ENCODE measurements around the gene MBLAC2. TPM values are rescaled to one million over a fixed set of nuclear protein-coding genes. Genes with fewer than 3 reads are reported as not detected.

MBLAC2 gene
- total RNA-seq, 1 experiment from 2014 or later: 5.7 TPM

- TF ChIP-seq YY1 (IDR thresholded peaks at IDR 0.05; ENCODE audit: extremely low read depth, insufficient replicate concordance, low read depth, low read length) (peak; percentile 92), MAX (IDR thresholded peaks at IDR 0.05) (peak; percentile 89), EGR1 (IDR thresholded peaks at IDR 0.05; ENCODE audit: low read depth) (peak; percentile 25; the same call in 1 of the 2 replicates), CEBPB (IDR thresholded peaks at IDR 0.05; ENCODE audit: low read depth) (no peak)
These were observed 65.0 kb downstream of the MBLAC2 start, which contains the start of gene CETN3 (continued) for GRCh38 chr5:90409318-90410177.

DNA sequence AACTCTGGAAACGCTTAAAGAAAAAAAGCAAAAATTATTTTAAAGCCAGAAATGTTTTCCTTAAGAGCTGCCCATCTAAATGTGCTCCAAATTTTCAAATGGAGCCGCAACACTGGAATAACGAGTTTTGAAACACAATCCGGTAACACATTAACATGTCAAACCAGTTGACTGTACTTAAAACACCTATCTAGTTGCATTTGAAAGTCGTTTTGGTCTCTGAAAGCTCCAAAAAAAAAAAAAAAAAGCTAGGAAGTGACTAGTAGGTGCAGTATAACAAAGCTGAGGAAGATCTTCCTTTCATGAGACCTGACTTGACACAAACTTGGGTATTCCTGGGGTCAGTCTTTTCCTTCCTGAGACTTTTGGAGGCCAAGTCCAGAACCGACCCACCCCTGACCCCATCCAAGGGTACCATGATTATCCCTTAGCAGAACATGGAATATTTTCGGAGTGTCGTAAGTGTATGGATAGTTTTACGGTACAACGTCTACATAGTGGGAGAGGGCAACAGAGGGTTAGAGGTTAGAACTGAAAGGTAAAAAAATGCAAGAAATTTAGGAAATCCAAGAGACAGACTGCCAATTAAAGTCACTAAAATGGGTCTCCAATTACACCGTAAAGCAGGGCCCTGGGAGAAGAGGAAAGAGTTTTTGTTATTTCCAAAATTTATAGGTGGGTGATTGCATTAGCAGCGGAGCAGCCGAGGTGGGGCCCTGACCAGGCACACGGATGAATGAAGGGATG, 65.8 kb downstream of the MBLAC2 start:
- H3K79me2 ChIP-seq (ENCODE audit: insufficient read depth, low read length): peaks cover 17% of the 10 kb centered on the region
- BruUV-seq (replicated peaks): TSS peak; percentile 78
- H3K36me3 ChIP-seq (ENCODE audit: control insufficient read depth in 1 of 2, insufficient read depth in 2 of 2, low read length in 2 of 2): peaks cover 7% of the 10 kb centered on the region in 2 experiments; a peak in 2 of 4 replicates
- H4K20me1 ChIP-seq (ENCODE audit: insufficient read depth): no peaks in the 10 kb centered on the region
- TF ChIP-seq POLR2A (IDR thresholded peaks at IDR 0.05; ENCODE audit: borderline replicate concordance, extremely low read depth, insufficient read depth, insufficient read length) (no peak), SIN3A (IDR thresholded peaks at IDR 0.05; ENCODE audit: low read depth) (no peak; the same call in 1 of the 2 replicates), MAX (IDR thresholded peaks at IDR 0.05) (0 out of 2 replicates have a peak, but pooled peaks have one; percentile 44), TCF7L2 (IDR thresholded peaks at IDR 0.05; ENCODE audit: borderline replicate concordance, extremely low read depth, insufficient read depth, insufficient read length) (no peak), SP1 (IDR thresholded peaks at IDR 0.05; ENCODE audit: low read depth) (no peak)
- no peaks in the 10 kb centered on the region for H3K9me2 ChIP-seq (ENCODE audit: insufficient read depth)
- H3K9ac ChIP-seq (ENCODE audit: low read length): peak overlapping the region; percentile 80
- no peaks in the 10 kb centered on the region for H3K9me3 ChIP-seq (ENCODE audit: control insufficient read depth in 1 of 2, insufficient read depth in 1 of 2, low read depth in 1 of 2, low read length in 2 of 2)
- peak overlapping the region; percentile 57 to 64 for H3K4me3 ChIP-seq (replicated peaks in 1 of 2; ENCODE audit: low read depth in 1 of 2, low read length in 2 of 2)
- no peaks in the 10 kb centered on the region for H3K27me3 ChIP-seq (ENCODE audit: insufficient read depth, low read length)
- DNase-seq (ENCODE audit: low read depth, low spot score): no peak
- H2AFZ ChIP-seq (ENCODE audit: low read depth, low read length, poor library complexity, severe bottlenecking): peak overlapping the region; percentile 69
- peak overlapping the region; percentile 80 for H3K4me2 ChIP-seq (ENCODE audit: low read length)
- intact Hi-C loops (cut with micrococcal nuclease): no loop called here
- ChIA-PET CTCF (interaction anchor here (0.6 kb wide), 1 partner anchor 31 kb away, joined by 3 read pairs; no protein-coding TSS in a partner anchor), POLR2A (interaction anchor here (0.7 to 2.9 kb wide), 7 partner anchors 8 to 205 kb away, joined by 3 to 29 read pairs (median 4); partner anchors contain the start of gene LYSMD3), RAD21 (ENCODE audit: low non-redundant PET in 1 of 2, low total read pairs in 2 of 2, uncharacterized antibody in 2 of 2, unreplicated experiment in 2 of 2) (no interaction called here)
- peak overlapping the region; percentile 95 for H3K27ac ChIP-seq (ENCODE audit: low read depth, low read length)
- peaks cover 0 to 14% of the 10 kb centered on the region in 2 experiments; a peak in 2 of 4 replicates for H3K4me1 ChIP-seq (ENCODE audit: control insufficient read depth in 1 of 2, insufficient read depth in 2 of 2, low read length in 2 of 2)
- no peak for ATAC-seq

Other genes starting within 250 kb of the MBLAC2 start
- gene CETN3, start 65.0 kb downstream of the MBLAC2 start, total RNA-seq (2021; ENCODE audit: unreplicated experiment): 42.8 TPM
- 44.8 TPM for gene POLR3G, start 93 bp upstream of the MBLAC2 start, total RNA-seq (2021; ENCODE audit: unreplicated experiment)
- 18.0 TPM for gene LYSMD3, start 54.8 kb upstream of the MBLAC2 start, total RNA-seq (2021; ENCODE audit: unreplicated experiment)
- gene ADGRV1, start 84.0 kb upstream of the MBLAC2 start, total RNA-seq (2021; ENCODE audit: unreplicated experiment): 6.0 TPM